ENCODE measurements around the gene IL1RL2.

DNA sequence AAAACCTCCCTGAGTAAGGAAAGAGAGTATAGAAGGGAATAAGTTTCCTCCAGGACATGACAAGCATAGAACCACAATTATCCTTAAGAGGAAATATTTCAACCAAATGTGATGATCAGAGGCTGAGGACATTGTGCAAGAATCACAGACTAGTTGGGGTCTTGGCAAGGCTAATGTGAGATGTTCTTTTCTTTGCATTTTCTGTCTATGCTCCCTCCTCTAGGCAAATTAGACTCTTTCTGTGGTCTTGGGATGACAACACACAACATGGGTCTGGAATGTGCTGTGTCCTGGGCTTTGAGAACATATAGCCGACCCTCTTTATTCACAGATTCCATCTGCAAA is 92.5 kb downstream of the IL1RL2 start:
- TF ChIP-seq, protein P1, sequence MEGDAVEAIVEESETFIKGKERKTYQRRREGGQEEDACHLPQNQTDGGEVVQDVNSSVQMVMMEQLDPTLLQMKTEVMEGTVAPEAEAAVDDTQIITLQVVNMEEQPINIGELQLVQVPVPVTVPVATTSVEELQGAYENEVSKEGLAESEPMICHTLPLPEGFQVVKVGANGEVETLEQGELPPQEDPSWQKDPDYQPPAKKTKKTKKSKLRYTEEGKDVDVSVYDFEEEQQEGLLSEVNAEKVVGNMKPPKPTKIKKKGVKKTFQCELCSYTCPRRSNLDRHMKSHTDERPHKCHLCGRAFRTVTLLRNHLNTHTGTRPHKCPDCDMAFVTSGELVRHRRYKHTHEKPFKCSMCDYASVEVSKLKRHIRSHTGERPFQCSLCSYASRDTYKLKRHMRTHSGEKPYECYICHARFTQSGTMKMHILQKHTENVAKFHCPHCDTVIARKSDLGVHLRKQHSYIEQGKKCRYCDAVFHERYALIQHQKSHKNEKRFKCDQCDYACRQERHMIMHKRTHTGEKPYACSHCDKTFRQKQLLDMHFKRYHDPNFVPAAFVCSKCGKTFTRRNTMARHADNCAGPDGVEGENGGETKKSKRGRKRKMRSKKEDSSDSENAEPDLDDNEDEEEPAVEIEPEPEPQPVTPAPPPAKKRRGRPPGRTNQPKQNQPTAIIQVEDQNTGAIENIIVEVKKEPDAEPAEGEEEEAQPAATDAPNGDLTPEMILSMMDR (IDR thresholded peaks at IDR 0.05; ENCODE audit: control extremely low read depth in 1 of 3, insufficient read depth in 1 of 3, low read depth in 1 of 3, low read length in 3 of 3) = no peak
- TF ChIP-seq RFX5 (IDR thresholded peaks at IDR 0.05; ENCODE audit: borderline replicate concordance, low read depth, low read length) = no peak
- TF ChIP-seq CHD1 (IDR thresholded peaks at IDR 0.05; ENCODE audit: low read depth, low read length) = no peak
- TF ChIP-seq POLR2AphosphoS5 (IDR thresholded peaks at IDR 0.05; ENCODE audit: low read depth, low read length) = no peak
- TF ChIP-seq SIN3A (conservative IDR thresholded peaks at IDR 0.05 in 1 of 2, IDR thresholded peaks at IDR 0.05 in 1 of 2; ENCODE audit: low read depth in 1 of 2, low read length in 2 of 2) = no peak
- no peak for TF ChIP-seq EP300 (IDR thresholded peaks at IDR 0.05; ENCODE audit: borderline replicate concordance in 1 of 2, low read depth in 2 of 2, low read length in 2 of 2)
- TF ChIP-seq TBP (IDR thresholded peaks at IDR 0.05; ENCODE audit: low read depth, low read length) = no peak
- TF ChIP-seq CBX8 (IDR thresholded peaks at IDR 0.05; ENCODE audit: borderline replicate concordance, low read depth, low read length) = no peak
